ENCODE data around the gene EMILIN1.

The EMILIN1 gene

GRCh38 chr2:27123302-27124150 is 45.1 kb downstream of the EMILIN1 start, which contains the start of gene ABHD1:
TSS of gene ABHD1 (plus strand) at chr2:27123815. CDS start at chr2:27123949, 134 bp downstream.
- DNase-seq (ENCODE audit: low read depth), result no peak

GRCh38 chr2:27125104-27125503 is 46.7 kb downstream of the EMILIN1 start:
- DNase-seq (ENCODE audit: low read depth), result no peak

GRCh38 chr2:27126252-27126710 is 47.9 kb downstream of the EMILIN1 start:
- DNase-seq (ENCODE audit: low read depth), result no peak

- DNase-seq (ENCODE audit: low read depth), result no peak
Measured at GRCh38 chr2:27127883-27128667, 49.7 kb downstream of the EMILIN1 start.

- no peak for DNase-seq (ENCODE audit: low read depth)
Measured at GRCh38 chr2:27128668-27129571, 50.5 kb downstream of the EMILIN1 start.

- DNase-seq (ENCODE audit: low read depth), result no peak
Measured at GRCh38 chr2:27130396-27130795, 52.0 kb downstream of the EMILIN1 start.

GRCh38 chr2:27131429-27131828 is 53.0 kb downstream of the EMILIN1 start:
- DNase-seq (ENCODE audit: low read depth), result no peak

- no peak for DNase-seq (ENCODE audit: low read depth)
Measured at GRCh38 chr2:27133195-27133875, 54.9 kb downstream of the EMILIN1 start.

GRCh38 chr2:27133905-27134780 is 55.7 kb downstream of the EMILIN1 start, which contains the start of gene PREB:
TSS of gene PREB (minus strand) at chr2:27134636. CDS start at chr2:27134421, 215 bp downstream.
- DNase-seq (ENCODE audit: low read depth), result peak; percentile 89

GRCh38 chr2:27134781-27135477 is 56.5 kb downstream of the EMILIN1 start:
- no peak for DNase-seq (ENCODE audit: low read depth)

- no peak for DNase-seq (ENCODE audit: low read depth)
Measured at GRCh38 chr2:27135478-27135955, 57.1 kb downstream of the EMILIN1 start.

Data from amniotic epithelial cell (primary cell).